HepG2 (cell line): ENCODE measurements around the gene ING5. TPM values are rescaled to one million over a fixed set of nuclear protein-coding genes. Genes with fewer than 3 reads are reported as not detected.
A peak's percentile ranks its signal among the peaks of the same experiment; 100 is the strongest.

Experiments used
- ARNT2 ChIP-seq: sonication (generic); formaldehyde crosslinking; IDR thresholded peaks from 2 replicates; pipeline ENCODE4 v1.8.0; 2022; ENCODE audit warnings: mild to moderate bottlenecking, low read depth, missing genetic modification reagents, moderate library complexity
- ERF ChIP-seq: IDR thresholded peaks from 2 replicates; pipeline ENCODE4 v1.6.1; 2018; ENCODE audit warnings: missing biosample characterization, missing genetic modification reagents
- ESRRA ChIP-seq: sonication (generic); formaldehyde crosslinking; IDR thresholded peaks from 2 replicates; pipeline ENCODE4 v1.5.1; 2020; ENCODE audit warnings: mild to moderate bottlenecking, low read depth, missing genetic modification reagents
- HNF4A ChIP-seq: sonication (generic); formaldehyde crosslinking; IDR thresholded peaks from 2 replicates; pipeline ENCODE4 v1.4.0; 2020; ENCODE audit warnings: missing genetic modification reagents
- IKZF1 ChIP-seq: fragments of 450-650 bp; IDR thresholded peaks from 2 replicates; pipeline ENCODE4 v1.7.1; 2016
- KLF6 ChIP-seq: IDR thresholded peaks from 2 replicates; pipeline ENCODE4 v1.8.0; 2016; ENCODE audit warnings: missing biosample characterization, missing genetic modification reagents
- LCORL ChIP-seq, 2 experiments: fragments of 450-650 bp in 1 of 2; sonication (generic) in 1 of 2; formaldehyde crosslinking in 1 of 2; IDR thresholded peaks; 2 replicates each; pipeline versions ENCODE4 v1.5.0 to v1.6.1; 2017 to 2020; ENCODE audit warnings: antibody characterized with exemption in 1 of 2, missing genetic modification reagents in 1 of 2
- MTA3 ChIP-seq: sonication (generic); formaldehyde crosslinking; IDR thresholded peaks from 2 replicates; pipeline ENCODE4 v1.4.0; 2020; ENCODE audit warnings: missing genetic modification reagents
- NR2C2 ChIP-seq: sonication (generic); formaldehyde crosslinking; IDR thresholded peaks from 2 replicates; pipeline ENCODE4 v1.4.0; 2020; ENCODE audit warnings: missing genetic modification reagents, mild to moderate bottlenecking, moderate library complexity, borderline replicate concordance
- ZNF235 ChIP-seq: sonication (generic); formaldehyde crosslinking; IDR thresholded peaks from 2 replicates; pipeline ENCODE4 v1.8.1; 2023; ENCODE audit warnings: mild to moderate bottlenecking, missing genetic modification reagents, borderline replicate concordance
- ZNF280D ChIP-seq: sonication (generic); formaldehyde crosslinking; IDR thresholded peaks from 2 replicates; pipeline ENCODE4 v1.5.1; 2020; ENCODE audit warnings: mild to moderate bottlenecking, missing genetic modification reagents
- ZNF281 ChIP-seq: sonication (generic); formaldehyde crosslinking; IDR thresholded peaks from 2 replicates; pipeline ENCODE4 v1.4.0; 2020; ENCODE audit warnings: missing genetic modification reagents, borderline replicate concordance
- ZNF574 ChIP-seq: sonication (generic); formaldehyde crosslinking; IDR thresholded peaks from 2 replicates; pipeline ENCODE4 v1.4.0; 2020; ENCODE audit warnings: missing genetic modification reagents
- ZNF589 ChIP-seq: sonication (generic); formaldehyde crosslinking; conservative IDR thresholded peaks from 2 replicates; pipeline ENCODE4 v1.8.0; 2022; ENCODE audit warnings: mild to moderate bottlenecking, moderate library complexity, missing genetic modification reagents
- ZNF709 ChIP-seq: sonication (generic); formaldehyde crosslinking; IDR thresholded peaks from 2 replicates; pipeline ENCODE4 v1.5.0; 2020; ENCODE audit warnings: mild to moderate bottlenecking, missing genetic modification reagents
- ZNF766 ChIP-seq: sonication (generic); formaldehyde crosslinking; IDR thresholded peaks from 2 replicates; pipeline ENCODE4 v1.5.0; 2020; ENCODE audit warnings: missing genetic modification reagents, borderline replicate concordance
- ZNF841 ChIP-seq: sonication (generic); formaldehyde crosslinking; IDR thresholded peaks from 2 replicates; pipeline ENCODE4 v1.8.1; 2023; ENCODE audit warnings: missing genetic modification reagents, borderline replicate concordance
- polyA plus RNA-seq, 8 experiments: library from polyadenylated mRNA; depleted of rRNA in 3 of 8; stranded (reverse) in 7 of 8; unstranded in 1 of 8; fragments of >200 nt; fragmentation: Illumina TruSeq in 4 of 8; extraction: Trizol in 4 of 8; gene quantifications; 2 replicates each; pipeline versions ENCODE4 v1.2.1 to v1.2.3, GENCODE V29; 2011 to 2016; ENCODE audit warnings: low read depth in 4 of 8, missing spikeins in 1 of 8, mixed read lengths in 1 of 8; ENCODE audit not compliant: insufficient read depth in 1 of 8
- total RNA-seq, 5 experiments: library from RNA; depleted of rRNA; stranded (reverse); fragments of >200 nt; fragmentation: Illumina TruSeq; extraction: Trizol; gene quantifications; 2 replicates each; pipeline ENCODE4 v1.2.3, GENCODE V29; 2016; ENCODE audit warnings: low read depth in 1 of 5
- TF ChIP-seq, protein P1 (sequence below): sonication (generic); formaldehyde crosslinking; IDR thresholded peaks from 2 replicates; pipeline ENCODE4 v1.9.0; 2022; ENCODE audit warnings: missing genetic modification reagents, mild to moderate bottlenecking, borderline replicate concordance

Gene ING5
- total and polyA plus RNA-seq, 2 of the 13 experiments (the other 11 are each of a cell fraction or from before 2014, with no cell fraction given): 61.9 to 71.9 TPM

DNA sequence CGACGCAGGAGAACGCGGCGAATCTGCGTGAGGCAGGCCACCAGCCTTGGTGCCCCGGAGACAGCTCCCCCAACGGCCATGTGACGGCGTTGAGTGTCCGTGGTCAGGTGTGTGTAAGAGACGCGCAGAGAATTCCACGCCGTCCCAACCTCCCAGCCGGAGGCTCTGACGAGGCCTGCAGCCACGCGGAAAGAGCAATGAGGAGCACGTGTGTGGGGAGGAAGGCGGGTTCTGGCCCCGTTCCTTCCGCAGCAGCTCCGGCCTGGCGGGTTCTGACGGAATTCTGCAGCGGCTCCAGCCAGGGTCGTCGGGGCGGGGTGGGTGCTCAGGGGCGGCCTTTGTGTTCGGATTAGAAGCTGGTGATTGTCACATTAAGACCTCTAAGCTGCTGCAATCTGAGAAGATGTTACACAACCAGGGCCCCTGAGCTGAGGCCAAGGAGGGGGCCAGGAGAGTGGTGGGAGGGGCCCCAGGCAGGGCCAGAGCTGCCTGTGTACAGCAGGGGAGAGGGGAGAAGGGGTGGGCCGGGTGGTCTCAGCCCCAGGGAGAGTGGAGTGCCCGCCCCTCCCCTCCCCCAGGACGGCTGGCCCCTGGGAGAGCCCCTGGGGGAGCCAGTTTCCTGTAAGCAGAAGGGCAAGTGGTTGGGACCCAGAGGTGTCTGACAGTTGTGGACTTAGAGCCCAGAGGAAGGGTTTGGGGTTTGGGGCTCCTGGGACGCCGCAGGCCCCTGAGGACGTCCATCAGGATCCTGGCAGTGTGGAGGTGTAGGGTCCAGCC lies 69.6 kb downstream of the ING5 start (continued):
- TF ChIP-seq ZNF281 (CRISPR knock-in tag): peak; percentile 59; the same call in 1 of the 2 replicates
- TF ChIP-seq ZNF709: 0 out of 2 replicates have a peak, but pooled peaks have one; percentile 75
- peak; percentile 68; the same call in 1 of the 2 replicates for TF ChIP-seq ERF (CRISPR knock-in tag)
- peak; percentile 78 for TF ChIP-seq ZNF574 (CRISPR knock-in tag)
- 0 out of 2 replicates have a peak, but pooled peaks have one; percentile 57 for TF ChIP-seq ZNF280D (CRISPR knock-in tag)
- TF ChIP-seq ESRRA (CRISPR knock-in tag): peak; percentile 65; the same call in 1 of the 2 replicates
- TF ChIP-seq ARNT2 (CRISPR knock-in tag): peak; percentile 96
- no peak for TF ChIP-seq ZNF235 (CRISPR knock-in tag)
- no peak; the same call in 1 of the 2 replicates for TF ChIP-seq NR2C2
- TF ChIP-seq ZNF589: peak; percentile 72; the same call in 1 of the 2 replicates
- TF ChIP-seq, protein P1, sequence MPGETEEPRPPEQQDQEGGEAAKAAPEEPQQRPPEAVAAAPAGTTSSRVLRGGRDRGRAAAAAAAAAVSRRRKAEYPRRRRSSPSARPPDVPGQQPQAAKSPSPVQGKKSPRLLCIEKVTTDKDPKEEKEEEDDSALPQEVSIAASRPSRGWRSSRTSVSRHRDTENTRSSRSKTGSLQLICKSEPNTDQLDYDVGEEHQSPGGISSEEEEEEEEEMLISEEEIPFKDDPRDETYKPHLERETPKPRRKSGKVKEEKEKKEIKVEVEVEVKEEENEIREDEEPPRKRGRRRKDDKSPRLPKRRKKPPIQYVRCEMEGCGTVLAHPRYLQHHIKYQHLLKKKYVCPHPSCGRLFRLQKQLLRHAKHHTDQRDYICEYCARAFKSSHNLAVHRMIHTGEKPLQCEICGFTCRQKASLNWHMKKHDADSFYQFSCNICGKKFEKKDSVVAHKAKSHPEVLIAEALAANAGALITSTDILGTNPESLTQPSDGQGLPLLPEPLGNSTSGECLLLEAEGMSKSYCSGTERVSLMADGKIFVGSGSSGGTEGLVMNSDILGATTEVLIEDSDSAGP (CRISPR knock-in tag): peak; percentile 76
- TF ChIP-seq LCORL (IDR thresholded peaks at IDR 0.05): 0 out of 2 replicates have a peak, but pooled peaks have one; percentile 2
- peak; percentile 31; the same call in 1 of the 2 replicates for TF ChIP-seq LCORL (CRISPR knock-in tag; IDR thresholded peaks at IDR 0.05)
- peak; percentile 87; the same call in 1 of the 2 replicates for TF ChIP-seq KLF6 (CRISPR knock-in tag)
- TF ChIP-seq MTA3 (CRISPR knock-in tag): no peak
- no peak for TF ChIP-seq ZNF841
- no peak for TF ChIP-seq ZNF766 (CRISPR knock-in tag)
- no peak for TF ChIP-seq IKZF1
- peak; percentile 52 for TF ChIP-seq HNF4A (CRISPR knock-in tag)
